AG09319 (cell line): ENCODE data around the gene MCF2L.

Experiments
- DNase-seq: peaks from one replicate; pipeline ENCODE4 v3.0.0-alpha.2; 2010; ENCODE audit warnings: low read depth; ENCODE audit errors: extremely low read depth
- TF ChIP-seq, protein P1 (sequence below): IDR thresholded peaks from 2 replicates; pipeline ENCODE4 v1.5.1; 2011; ENCODE audit warnings: low read depth, mild to moderate bottlenecking, inconsistent platforms, low read length, moderate library complexity

The MCF2L gene

DNA sequence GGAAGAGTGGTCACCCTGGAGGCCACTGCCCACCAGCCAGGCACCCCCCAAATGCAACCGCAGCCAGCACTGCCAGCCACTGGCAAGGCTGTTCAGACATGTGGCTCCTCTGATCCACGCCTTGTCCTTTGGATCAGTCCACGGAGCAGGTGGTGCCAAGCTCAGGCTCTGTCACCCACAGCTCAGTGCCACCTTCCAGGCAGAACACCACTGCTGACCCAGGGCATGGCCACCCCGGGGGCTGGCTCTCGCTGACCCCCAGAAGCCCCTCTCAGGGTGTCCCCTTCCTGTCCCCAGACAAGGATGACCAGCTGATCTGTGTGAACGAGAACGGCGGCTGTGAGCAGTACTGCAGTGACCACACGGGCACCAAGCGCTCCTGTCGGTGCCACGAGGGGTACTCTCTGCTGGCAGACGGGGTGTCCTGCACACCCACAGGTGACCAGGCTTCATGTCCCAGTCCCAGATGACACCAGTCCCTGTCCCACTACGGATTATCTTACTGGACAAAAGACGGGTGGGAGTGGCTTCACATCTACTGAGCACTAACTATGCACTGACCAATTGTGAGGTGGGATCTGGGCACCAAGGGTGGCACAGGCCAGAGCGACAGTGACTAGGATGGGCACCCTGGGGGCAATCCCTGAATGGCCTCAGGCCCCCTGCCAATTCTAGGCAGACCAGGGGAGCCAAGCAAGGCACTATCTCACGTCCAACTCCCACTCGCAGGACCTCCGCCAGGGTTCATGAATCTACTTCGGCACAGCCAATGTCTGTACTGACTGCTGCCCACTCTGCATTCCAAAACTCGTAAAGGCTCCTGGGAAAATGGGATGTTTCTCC lies 146.6 kb downstream of the MCF2L start:
- TF ChIP-seq, protein P1, sequence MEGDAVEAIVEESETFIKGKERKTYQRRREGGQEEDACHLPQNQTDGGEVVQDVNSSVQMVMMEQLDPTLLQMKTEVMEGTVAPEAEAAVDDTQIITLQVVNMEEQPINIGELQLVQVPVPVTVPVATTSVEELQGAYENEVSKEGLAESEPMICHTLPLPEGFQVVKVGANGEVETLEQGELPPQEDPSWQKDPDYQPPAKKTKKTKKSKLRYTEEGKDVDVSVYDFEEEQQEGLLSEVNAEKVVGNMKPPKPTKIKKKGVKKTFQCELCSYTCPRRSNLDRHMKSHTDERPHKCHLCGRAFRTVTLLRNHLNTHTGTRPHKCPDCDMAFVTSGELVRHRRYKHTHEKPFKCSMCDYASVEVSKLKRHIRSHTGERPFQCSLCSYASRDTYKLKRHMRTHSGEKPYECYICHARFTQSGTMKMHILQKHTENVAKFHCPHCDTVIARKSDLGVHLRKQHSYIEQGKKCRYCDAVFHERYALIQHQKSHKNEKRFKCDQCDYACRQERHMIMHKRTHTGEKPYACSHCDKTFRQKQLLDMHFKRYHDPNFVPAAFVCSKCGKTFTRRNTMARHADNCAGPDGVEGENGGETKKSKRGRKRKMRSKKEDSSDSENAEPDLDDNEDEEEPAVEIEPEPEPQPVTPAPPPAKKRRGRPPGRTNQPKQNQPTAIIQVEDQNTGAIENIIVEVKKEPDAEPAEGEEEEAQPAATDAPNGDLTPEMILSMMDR, result no peak
- DNase-seq, result no peak

DNA sequence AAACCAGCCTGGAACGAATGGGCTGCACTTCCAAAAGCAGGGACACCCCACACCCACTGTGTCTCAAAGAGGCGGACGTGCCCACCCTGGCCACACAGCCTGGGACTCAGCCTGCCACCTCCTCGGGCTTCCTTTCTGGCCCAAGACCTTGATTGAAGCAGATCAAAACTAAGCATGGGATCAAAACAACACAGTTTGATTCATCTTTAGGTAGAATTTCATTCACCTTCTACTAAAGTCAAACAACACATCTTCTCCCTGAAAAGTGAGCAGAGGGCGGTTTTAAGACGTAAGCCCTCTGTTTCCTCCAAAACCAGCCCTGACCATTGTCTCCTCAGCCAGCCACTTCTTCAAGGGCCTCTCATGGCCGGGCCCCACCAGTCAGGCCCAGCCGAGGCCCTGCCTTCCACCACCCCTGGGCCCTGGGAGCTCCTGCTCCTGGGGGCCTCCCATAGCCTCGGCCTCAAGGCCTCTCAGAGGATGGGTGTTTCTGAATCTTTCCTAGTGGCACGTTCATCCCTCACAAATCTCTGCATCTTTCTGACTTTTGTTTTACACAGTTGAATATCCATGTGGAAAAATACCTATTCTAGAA lies 147.3 kb downstream of the MCF2L start:
- DNase-seq, result no peak

DNA sequence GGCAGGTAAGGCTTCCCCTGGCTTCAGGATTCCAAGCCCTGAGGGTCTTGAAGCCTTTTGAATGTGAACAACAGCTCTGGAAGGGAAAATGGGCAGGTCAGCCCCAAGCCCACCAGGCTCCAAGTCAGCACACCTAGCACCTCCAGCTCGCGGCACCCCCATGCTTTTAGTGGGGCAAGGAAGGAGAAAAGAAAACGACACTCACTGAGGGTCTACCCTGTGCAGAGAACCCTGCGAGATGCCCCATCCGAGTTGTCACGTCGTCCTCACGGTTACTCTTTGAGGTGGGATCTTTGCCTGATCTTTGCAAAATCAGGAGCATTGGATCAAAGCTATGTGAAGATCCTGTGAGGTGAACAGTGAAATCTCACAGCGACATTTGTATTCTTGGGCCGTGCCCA lies 147.9 kb downstream of the MCF2L start:
- TF ChIP-seq, protein P1, result no peak
- no peak for DNase-seq

More for the DNA sequence above, 147.3 kb downstream of the MCF2L start:
- TF ChIP-seq, protein P1, result no peak

DNA sequence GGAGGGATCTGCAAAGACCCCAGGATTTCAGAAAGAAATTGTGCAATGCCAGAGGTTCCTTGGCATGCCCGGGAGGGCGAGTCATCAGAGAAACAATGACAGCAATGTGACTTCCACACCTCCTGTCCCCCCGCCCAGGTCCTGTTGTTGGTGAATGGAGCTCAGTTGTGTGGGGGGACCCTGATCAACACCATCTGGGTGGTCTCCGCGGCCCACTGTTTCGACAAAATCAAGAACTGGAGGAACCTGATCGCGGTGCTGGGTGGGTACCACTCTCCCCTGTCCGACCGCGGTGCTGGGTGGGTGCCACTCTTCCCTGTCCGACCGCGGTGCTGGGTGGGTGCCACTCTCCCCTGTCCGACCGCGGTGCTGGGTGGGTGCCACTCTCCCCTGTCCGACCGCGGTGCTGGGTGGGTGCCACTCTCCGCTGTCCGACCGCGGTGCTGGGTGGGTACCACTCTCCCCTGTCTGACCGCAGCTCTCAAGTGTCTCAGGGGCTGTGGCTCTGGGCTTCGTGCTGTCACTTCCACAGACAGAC lies 148.4 kb downstream of the MCF2L start:
- TF ChIP-seq, protein P1, result no peak
- DNase-seq, result no peak

DNA sequence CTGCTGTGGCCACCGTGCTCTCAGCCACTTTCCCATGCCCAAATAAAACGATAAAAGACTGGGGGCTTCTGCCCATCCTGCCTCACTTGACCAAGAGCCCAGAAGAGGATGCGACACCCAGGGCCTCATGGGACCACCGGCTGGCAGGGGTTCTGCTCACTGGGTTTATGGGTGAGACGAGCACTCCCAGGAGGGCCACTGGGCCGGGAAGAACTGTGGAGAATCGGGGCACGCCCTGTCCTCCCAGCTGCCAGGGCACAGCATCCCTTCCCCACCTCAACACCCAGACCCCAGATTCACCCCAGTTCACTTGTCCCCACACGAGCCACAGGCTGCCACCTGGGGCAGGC lies 148.9 kb downstream of the MCF2L start:
- DNase-seq, result no peak
- TF ChIP-seq, protein P1, result no peak

DNA sequence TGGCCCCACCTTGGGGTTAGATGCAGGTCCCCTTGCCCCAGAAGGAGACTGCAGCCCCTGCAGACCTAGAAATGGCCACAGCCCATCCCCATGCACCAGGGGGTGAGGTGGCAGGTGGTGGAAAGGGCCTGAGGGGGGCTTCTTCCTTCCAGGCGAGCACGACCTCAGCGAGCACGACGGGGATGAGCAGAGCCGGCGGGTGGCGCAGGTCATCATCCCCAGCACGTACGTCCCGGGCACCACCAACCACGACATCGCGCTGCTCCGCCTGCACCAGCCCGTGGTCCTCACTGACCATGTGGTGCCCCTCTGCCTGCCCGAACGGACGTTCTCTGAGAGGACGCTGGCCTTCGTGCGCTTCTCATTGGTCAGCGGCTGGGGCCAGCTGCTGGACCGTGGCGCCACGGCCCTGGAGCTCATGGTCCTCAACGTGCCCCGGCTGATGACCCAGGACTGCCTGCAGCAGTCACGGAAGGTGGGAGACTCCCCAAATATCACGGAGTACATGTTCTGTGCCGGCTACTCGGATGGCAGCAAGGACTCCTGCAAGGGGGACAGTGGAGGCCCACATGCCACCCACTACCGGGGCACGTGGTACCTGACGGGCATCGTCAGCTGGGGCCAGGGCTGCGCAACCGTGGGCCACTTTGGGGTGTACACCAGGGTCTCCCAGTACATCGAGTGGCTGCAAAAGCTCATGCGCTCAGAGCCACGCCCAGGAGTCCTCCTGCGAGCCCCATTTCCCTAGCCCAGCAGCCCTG lies 149.4 kb downstream of the MCF2L start:
- TF ChIP-seq, protein P1, result no peak
- no peak for DNase-seq
